NT2/D1 (cell line): Measurements from ENCODE around the gene PASK.

Experiments used
- SUZ12 ChIP-seq: IDR thresholded peaks from 2 replicates; pipeline ENCODE4 v1.6.1; 2011; ENCODE audit not compliant: insufficient read length, insufficient read depth; ENCODE audit errors: extremely low read depth
- YY1 ChIP-seq: IDR thresholded peaks from 2 replicates; pipeline ENCODE4 v1.6.1; 2011; ENCODE audit not compliant: insufficient read length, insufficient read depth
- ZNF274 ChIP-seq: IDR thresholded peaks from 2 replicates; pipeline ENCODE4 v1.6.1; 2011; ENCODE audit warnings: mild to moderate bottlenecking, low read depth, low read length

GRCh38 chr2:241125626-241126025 lies 23.6 kb downstream of the PASK start:
- no peak for TF ChIP-seq ZNF274
- TF ChIP-seq SUZ12: no peak
- TF ChIP-seq YY1: no peak
